Neural progenitor cell (in vitro differentiated cells): ENCODE results near the gene PDE11A.

Experiments used
- EZH2 ChIP-seq: fragments of 200-600 bp; sonication (generic); IDR thresholded peaks from 2 replicates; pipeline ENCODE4 v1.6.1; 2017; ENCODE audit warnings: antibody characterized with exemption, mild to moderate bottlenecking, moderate library complexity
- EZH2phosphoT487 ChIP-seq: fragments of 200-600 bp; sonication (generic); IDR thresholded peaks from 2 replicates; pipeline ENCODE4 v1.6.1; 2017; ENCODE audit warnings: antibody characterized with exemption
- TF ChIP-seq, protein P1 (sequence below): fragments of 200-600 bp; sonication (generic); IDR thresholded peaks from 2 replicates; pipeline ENCODE4 v1.5.1; 2017; ENCODE audit warnings: antibody characterized with exemption, mild to moderate bottlenecking

DNA sequence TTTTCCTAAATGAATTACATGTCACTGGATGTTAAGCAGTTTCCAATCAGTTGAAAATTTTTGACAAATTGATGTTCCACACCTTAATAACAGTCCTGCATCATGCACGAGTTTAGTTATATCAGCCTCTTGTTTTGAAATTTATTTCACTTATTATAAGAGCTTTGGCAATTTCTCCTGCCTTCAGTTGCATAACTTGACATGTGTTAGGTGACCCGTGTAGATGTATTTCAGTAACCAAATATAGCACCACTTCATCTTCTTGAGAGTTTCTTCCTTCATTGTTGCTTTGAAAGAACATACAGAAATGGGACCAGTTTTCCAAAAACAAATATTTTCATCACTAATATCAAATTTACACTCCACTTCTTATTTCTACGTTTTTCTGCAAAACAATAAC is 202.7 kb downstream of the PDE11A start:
- TF ChIP-seq, protein P1, sequence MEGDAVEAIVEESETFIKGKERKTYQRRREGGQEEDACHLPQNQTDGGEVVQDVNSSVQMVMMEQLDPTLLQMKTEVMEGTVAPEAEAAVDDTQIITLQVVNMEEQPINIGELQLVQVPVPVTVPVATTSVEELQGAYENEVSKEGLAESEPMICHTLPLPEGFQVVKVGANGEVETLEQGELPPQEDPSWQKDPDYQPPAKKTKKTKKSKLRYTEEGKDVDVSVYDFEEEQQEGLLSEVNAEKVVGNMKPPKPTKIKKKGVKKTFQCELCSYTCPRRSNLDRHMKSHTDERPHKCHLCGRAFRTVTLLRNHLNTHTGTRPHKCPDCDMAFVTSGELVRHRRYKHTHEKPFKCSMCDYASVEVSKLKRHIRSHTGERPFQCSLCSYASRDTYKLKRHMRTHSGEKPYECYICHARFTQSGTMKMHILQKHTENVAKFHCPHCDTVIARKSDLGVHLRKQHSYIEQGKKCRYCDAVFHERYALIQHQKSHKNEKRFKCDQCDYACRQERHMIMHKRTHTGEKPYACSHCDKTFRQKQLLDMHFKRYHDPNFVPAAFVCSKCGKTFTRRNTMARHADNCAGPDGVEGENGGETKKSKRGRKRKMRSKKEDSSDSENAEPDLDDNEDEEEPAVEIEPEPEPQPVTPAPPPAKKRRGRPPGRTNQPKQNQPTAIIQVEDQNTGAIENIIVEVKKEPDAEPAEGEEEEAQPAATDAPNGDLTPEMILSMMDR: no peak
- TF ChIP-seq EZH2 (no peak), EZH2phosphoT487 (no peak)
